ENCODE measurements around the gene GAR1.

The GAR1 gene

GRCh38 chr4:109861916-109862511 is 46.5 kb downstream of the GAR1 start:
- H3K4me3 ChIP-seq (ENCODE audit: control insufficient read depth, low read depth, low read length), result no peak overlapping the region
- no peak for TF ChIP-seq CTCF (IDR thresholded peaks at IDR 0.05; ENCODE audit: control insufficient read depth, insufficient read depth, low read depth, low read length, missing control alignments)
- no peak for DNase-seq (ENCODE audit: low read depth)

- DNase-seq (ENCODE audit: low read depth), result no peak
- no peak overlapping the region for H3K4me3 ChIP-seq (ENCODE audit: control insufficient read depth, low read depth, low read length)
- no peak for TF ChIP-seq CTCF (IDR thresholded peaks at IDR 0.05; ENCODE audit: control insufficient read depth, insufficient read depth, low read depth, low read length, missing control alignments)
Measured at GRCh38 chr4:109864134-109864533, 48.6 kb downstream of the GAR1 start.

- no peak for TF ChIP-seq CTCF (IDR thresholded peaks at IDR 0.05; ENCODE audit: control insufficient read depth, insufficient read depth, low read depth, low read length, missing control alignments)
Measured at GRCh38 chr4:109870061-109870460, 54.5 kb downstream of the GAR1 start.

GRCh38 chr4:109872065-109872464 is 56.5 kb downstream of the GAR1 start:
- no peak overlapping the region for H3K4me3 ChIP-seq (ENCODE audit: control insufficient read depth, low read depth, low read length)
- TF ChIP-seq CTCF (IDR thresholded peaks at IDR 0.05; ENCODE audit: control insufficient read depth, insufficient read depth, low read depth, low read length, missing control alignments), result no peak
- no peak for DNase-seq (ENCODE audit: low read depth)

More at GRCh38 chr4:109870061-109870460, 54.5 kb downstream of the GAR1 start:
- no peak overlapping the region for H3K4me3 ChIP-seq (ENCODE audit: control insufficient read depth, low read depth, low read length)
- DNase-seq (ENCODE audit: low read depth), result no peak

- TF ChIP-seq CTCF (IDR thresholded peaks at IDR 0.05; ENCODE audit: control insufficient read depth, insufficient read depth, low read depth, low read length, missing control alignments), result no peak
- no peak overlapping the region for H3K4me3 ChIP-seq (ENCODE audit: control insufficient read depth, low read depth, low read length)
- DNase-seq (ENCODE audit: low read depth), result no peak
Measured at GRCh38 chr4:109872950-109873656, 57.5 kb downstream of the GAR1 start.

- TF ChIP-seq CTCF (IDR thresholded peaks at IDR 0.05; ENCODE audit: control insufficient read depth, insufficient read depth, low read depth, low read length, missing control alignments), result no peak
- no peak overlapping the region for H3K4me3 ChIP-seq (ENCODE audit: control insufficient read depth, low read depth, low read length)
- DNase-seq (ENCODE audit: low read depth), result peak; percentile 3
Measured at GRCh38 chr4:109873791-109874514, 58.4 kb downstream of the GAR1 start.
